ENCODE results near the gene FAM83F.
A peak's percentile ranks its signal among the peaks of the same experiment; 100 is the strongest.
"Not testable (repeated sequence)": the region's sequence is repeated elsewhere in the genome, so short reads cannot be mapped to it uniquely, and the experiment has no call there.

The FAM83F gene

DNA sequence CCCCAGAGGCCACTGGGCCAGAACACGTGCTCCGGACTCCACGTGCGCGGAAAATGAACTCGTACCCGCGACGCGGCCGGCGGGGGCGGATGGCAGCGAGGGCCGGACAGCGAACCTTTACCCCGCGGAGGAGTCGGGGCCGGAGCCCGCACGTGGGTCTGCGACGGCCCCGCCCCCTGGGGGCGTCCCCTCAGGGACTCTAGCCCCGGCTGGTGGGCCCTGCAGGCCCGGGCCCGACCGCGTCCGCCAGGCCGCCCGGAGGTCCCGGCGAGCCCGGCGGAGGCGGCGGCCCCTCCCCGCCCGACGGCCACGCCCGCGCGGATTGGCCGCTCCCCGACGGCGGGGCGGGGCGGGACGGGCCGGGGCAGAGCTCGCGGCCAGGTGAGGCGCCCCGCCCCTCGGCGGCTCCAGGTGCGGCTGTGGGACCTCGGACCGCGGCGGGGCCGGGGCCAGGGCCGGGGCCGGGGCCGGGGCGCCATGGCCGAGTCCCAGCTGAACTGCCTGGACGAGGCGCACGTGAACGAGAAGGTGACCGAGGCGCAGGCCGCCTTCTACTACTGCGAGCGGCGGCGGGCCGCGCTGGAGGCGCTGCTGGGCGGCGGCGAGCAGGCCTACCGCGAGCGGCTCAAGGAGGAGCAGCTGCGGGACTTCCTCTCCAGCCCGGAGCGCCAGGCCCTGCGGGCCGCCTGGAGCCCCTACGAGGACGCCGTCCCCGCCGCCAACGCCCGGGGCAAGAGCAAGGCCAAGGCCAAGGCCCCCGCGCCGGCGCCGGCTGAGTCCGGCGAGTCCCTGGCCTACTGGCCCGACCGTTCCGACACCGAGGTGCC is at the start of gene FAM83F:
FAM83F (plus strand) TSS at position 389 of the 827 bp plus-strand sequence; CDS start at position 478, 89 bp downstream.
- peak in 1 of 2 experiments; percentile 58 for DNase-seq

DNA sequence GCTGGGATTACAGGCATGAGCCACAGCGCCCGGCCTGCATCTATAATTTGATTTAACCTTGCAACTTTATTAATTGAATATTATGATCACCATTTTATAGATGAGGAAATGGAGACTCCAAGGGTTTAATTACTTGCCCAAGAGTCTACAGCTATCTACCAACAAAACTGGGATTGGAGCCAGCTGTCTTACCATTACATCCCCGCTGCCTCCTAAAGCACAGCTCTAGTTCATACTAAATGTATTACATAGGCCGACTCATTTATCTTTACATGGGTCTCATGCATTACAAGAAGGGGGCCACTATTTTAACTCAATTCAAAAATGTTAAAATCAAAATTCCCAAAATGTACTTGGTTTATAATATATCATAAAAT is 48.6 kb upstream of the FAM83F start:
- DNase-seq: no peak

DNA sequence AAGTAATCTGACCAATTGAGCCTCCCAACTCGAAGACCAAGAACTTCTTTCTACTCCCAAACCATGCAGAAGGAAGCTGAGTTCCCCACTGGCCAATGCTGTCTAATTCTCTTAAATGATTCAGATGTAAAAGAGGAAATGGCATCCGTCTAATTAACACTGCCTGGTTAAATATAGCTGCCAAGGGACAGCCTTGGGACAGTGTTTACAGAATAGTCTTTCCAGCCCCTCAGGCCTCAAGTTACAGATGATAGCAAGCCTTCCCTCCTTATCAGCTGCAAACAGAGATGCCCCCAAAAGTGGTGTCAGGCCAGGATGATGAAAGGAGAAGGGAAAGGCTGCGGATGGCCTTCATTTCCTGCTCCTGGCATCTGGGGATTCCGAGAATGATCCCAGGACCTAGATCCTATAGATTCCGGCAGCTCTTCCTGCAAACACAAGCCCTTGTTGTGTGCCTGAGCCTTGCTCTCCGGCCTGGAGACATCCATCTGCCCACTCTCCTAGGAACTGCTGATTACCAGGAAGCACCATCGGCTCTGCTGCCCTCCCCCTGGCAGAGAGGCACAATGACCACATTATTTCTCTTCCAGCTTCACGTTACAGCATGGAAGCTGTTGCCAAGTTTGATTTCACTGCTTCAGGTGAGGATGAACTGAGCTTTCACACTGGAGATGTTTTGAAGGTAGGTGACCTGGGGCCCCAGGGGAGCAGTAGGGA is 48.1 kb upstream of the FAM83F start:
- no peak for DNase-seq

DNA sequence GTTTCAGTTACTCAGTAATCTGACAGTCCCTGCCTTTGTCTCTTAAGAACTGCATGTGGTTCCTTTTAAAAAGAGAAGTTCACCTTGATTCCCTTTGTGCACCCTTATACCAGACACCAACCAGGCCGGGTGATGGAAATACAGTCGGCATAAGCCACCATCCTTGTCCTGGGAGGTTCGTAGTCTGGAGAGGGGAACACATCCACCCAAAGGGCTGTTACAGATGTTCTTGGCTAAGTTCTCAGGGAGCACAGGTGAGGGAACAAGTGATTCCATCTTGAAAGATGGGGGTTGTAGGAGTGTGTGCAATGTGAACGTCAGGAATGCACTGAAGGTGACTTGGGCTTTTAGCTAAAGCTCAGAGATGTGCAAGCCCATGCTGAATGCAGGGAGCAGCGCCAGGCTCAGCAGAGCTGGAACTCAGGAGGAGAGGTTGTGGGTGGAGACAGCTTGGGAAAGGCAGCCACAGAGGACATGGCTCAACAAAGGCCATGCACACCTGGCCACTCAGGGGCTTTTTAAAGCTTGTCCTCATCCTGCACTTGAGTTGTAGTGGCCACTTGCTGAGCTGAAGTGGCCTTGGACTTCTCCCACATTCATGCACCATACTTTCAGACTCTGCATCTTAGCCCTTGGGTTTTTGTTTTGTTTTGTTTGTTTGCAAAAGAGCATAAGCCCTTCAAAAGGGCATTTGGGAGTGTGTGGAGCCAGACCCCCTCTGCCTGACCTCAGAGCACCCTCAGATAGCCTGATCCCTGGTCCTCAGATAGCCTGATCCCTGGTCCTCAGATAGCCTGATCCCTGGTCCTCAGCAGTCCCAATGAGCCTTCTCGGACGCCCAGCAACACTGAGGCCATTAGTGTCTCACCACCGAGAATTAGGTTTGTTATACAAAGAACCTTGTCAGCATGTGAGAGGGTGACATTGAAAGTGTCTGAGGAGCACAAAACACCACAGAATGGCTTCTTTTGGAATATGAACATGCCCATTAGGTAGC is 47.2 kb upstream of the FAM83F start:
- DNase-seq: no peak

DNA sequence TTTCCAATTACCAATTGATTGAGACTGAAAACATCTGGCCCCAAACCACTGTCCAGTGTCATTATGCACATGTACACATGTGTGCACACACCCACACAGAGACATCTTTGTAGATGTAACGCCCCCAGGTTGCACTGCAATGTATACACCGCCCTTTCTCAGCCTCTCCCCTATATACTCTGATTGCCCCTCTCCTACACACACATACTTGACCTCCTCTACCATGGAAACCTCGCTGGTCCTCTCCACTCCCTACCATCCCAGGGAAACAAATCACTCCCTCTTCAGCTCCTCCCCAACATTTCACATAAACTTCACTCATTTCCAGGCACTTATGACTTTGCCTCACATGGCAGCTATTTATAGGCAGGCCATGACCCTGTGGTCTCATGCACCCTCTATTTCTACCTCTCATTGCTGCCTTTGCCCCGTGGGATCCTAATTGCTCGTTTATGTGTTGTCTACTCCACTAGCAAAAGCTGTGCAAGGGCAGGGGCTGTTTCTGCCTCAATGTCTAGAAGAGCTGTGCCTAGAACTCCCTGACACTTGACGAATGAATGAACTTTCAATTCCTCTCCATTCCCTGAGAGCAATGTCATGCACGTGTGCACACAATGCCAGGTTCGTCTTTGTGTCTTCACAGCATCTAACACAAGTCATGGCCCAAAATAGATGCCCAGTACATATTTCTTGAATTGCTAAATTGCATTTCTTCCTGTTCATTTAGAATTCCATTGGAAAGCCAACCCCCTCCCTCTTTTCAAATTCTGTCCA is 44.6 kb upstream of the FAM83F start:
- DNase-seq: no peak

DNA sequence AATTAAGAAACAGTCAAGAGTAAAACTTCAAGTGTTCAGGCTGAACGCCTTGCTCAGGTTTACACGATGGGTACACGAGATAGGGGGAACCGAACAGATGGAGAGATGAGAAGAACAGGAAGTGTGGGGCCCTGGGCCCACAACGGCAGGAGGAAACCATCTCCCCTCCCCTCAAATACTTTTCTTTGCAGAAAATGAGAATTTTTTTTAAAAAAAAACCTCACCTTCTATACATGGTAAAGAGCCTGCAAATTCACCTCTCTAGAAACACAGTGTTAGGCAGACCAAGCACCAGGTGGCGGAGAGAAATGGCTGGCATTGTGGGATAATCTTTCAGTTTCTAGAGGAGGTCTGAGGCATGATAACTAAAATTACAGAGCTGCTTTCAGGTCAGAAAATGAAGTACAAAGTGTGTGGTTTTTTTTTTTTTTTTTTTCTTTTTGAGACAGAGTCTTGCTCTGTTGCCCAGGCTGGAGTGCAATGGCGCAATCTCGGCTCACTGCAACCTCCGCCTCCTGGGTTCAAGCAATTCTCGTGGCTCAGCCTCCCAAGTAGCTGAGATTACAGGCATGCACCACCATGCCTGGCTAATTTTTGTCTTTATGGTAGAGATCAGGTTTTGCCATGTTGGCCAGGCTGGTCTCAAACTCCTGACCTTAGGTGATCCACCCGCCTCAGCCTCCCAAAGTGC is 43.0 kb upstream of the FAM83F start:
- not testable (repeated sequence) for DNase-seq

DNA sequence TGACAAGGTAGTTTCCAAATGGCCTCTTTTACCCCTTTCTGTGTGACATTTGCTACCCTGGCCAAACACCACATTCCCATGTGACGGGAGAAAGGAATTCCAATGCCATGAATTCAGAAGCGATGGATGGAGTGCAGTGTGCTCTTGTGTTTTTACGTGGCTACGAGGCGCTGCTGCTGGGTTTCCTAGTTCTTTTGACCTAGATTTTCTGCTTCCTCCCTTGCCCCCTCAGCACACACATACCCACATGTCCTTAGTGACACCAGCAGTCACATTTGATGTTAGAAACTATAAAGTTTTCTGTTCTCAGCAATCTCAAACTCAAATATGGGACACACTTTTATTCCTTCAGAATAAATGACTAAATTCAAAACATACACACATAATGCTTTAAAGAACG is 42.4 kb upstream of the FAM83F start:
- DNase-seq: no peak

DNA sequence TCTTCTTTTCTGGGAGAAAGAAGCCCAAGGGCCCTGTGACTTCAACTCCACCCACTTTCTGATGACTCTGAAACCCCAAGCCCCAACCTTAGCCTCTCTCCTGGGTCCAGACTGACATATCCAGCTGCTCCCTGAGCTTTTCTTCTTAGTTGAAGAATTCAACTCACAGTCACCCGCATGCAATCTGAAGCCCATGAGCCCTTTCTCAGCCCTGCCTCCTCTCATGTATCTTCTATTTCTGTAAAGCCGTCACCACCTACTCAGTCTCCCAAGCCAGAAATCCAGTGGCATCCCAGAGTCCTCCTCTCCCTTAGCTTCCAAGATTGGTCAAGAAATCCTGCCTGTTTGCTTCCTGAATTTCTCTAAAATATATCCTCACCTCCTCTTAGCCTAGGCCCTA is 41.7 kb upstream of the FAM83F start:
- no peak for DNase-seq

DNA sequence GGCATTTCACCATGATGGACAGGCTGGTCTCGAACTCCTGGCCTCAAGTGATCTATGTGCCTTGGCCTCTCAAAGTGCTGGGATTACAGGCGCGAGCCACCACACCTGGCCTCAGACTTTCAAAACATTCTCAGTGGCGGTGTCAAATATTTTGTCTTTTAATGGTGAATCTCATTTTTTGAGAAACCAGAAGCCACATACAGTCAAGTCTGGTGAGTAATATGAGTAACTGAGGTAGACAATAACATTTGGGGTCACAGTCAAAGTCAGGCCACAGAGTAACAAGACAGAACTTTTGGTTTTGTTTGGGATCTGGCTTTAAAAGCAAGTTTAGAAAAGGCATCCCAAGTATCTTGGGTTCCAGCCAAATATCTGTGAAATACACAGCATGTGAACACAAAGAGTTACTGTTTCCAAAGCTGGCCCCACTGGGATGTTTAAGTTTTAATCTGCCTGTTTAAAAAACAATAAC is 40.1 kb upstream of the FAM83F start:
- no peak for DNase-seq

DNA sequence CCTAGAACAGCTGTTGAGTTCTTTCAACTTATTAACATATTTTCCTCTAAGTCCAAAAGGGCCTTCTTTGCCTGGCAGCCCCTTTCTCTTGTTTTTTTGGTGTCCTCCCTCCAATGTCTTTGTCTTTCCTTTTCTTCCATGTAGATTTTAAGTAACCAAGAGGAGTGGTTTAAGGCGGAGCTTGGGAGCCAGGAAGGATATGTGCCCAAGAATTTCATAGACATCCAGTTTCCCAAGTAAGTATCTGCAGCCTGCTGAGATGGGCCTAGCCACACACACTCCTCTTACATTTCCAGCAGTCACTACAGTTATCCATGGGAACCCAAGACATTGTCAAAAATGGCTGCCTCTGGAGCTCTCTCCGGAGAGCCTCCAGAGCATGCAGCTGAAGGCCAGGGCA is 39.1 kb upstream of the FAM83F start:
- no peak for DNase-seq

DNA sequence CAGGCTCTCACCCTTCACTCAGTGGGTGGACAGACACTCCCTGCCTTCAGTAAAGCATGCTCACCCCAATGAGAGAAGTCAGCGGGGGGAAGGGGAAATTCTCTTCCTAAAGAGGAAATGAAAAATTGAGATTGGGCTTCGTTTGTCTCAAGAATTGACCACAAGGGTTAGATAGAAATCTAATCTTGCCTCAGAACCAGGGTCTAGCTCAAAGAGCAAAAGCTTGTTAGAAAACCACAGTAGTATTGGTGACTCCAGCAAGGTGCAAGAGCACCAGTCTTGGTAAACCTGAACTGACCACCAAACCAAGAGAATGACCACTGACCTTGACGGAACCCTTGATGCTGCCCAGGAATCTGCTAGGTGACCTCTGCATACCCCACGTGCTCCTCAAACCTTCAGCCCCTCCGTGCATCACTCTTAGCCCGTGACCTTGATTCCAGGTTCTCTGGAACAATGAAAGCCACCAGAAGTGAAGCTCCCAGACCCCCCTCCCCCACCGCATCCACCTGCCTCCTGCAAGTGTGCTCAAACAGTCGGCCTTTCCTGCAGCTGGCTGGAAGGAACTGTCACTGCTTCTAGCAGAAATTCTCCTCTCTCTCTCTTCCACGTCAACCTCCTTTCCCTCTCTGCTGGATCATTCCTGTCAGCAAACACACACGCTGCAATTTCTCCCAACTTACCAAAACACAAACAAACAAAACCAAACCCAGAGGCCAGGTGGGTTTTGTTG is 37.7 kb upstream of the FAM83F start:
- DNase-seq: no peak

DNA sequence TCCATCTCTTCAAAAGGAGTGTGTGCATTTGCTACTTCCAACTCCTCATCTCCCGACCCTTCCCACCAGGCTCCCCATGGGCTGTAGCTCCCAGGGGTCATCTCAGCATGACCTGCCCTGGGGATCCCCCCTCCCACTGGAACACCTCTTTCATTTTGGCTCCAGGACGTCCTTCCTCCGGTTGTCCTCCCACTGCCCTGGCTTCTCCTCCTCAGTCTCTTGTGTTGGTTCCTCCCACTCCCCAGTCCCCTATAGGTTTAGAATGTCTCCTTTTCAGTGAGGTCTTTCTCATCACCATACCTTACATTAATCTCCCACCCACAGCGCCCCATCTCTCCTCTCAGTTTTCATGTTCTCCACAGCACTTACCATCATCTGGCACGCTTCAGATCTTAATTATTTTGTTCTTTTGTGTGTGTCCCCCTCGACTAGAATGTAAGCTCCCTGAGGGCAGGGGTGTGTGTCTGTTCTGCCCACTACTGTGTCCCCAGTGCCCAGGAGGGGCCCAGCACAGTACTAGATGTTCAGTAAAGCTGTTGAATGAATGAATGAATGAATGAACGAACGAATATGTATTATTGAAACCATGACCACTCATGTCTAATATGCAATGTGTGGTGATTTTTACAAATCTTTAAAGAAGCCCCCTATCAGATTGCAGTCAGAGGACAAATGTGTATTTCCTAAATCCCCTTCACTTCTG is 36.6 kb upstream of the FAM83F start:
- DNase-seq: no peak

DNA sequence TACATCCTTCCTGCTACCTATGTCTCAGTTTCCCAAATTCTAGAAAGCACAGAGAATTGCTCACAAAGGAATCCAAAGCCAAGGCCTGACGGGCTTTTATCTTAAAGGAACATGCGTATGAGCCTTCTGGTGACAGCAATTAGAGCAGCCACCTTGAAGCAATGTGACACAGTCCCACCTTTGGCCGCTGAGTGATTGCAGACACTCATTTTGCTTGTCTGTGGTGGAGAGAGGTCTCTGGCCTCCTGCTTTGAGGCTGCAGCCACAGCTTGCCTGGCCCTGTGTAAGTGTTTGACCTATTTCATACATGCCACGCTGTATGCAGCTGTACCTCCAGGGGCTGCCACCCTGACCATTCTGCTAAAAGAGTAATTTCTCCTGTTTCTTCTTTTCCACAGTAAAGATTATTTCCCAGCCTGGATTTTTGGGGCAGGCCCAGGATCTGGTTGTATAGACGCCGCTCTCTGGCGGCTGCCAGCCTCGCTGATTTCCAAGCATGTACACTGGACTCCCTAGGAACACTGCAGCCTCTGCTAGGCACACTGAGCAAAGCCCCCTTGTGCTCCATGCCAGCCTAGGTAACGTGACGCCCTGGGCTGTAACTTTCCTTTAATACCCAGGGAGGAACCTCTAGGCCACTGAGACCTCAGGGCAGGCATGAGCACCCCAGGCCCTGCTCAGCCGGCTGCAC is 35.7 kb upstream of the FAM83F start:
- DNase-seq: no peak

DNA sequence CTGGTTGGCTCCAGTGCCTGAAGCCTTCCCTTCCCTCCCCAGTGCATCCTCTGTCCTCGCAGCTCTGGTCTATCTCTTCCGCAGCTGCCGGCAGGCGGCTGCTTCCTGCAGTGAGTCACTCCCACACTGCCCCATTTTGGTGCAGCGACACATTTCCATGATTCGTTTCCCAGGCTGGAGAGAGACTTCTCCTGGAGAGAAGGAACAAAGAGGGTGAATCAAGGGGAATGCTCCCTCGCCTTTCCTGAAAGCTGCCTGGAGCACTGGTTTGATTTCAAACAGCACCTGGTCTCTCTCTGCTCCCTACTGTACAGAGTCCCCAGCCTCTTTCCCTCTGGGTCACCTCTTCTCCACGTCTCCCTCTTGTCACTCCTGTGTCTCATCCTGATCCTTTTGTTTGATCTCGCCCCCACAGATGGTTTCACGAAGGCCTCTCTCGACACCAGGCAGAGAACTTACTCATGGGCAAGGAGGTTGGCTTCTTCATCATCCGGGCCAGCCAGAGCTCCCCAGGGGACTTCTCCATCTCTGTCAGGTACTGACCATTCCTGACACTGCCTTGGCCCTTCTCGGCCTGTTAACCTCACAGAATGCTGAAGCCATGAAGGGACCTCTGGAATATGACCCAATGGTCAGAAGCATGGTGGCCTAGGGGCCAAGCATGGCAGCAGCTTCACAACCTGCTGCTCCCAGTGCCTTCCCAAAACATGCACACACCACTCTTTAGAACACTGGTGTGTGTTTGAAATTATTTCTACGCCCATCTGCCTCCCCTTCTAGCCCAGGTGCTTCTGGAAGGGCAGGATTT is 34.9 kb upstream of the FAM83F start, which contains the start of gene TMA7B:
TMA7B (plus strand) TSS at position 758 of the 808 bp plus-strand sequence. CDS start 3,978 bp downstream, outside the sequence.
- peak; percentile 59 to 60 for DNase-seq

DNA sequence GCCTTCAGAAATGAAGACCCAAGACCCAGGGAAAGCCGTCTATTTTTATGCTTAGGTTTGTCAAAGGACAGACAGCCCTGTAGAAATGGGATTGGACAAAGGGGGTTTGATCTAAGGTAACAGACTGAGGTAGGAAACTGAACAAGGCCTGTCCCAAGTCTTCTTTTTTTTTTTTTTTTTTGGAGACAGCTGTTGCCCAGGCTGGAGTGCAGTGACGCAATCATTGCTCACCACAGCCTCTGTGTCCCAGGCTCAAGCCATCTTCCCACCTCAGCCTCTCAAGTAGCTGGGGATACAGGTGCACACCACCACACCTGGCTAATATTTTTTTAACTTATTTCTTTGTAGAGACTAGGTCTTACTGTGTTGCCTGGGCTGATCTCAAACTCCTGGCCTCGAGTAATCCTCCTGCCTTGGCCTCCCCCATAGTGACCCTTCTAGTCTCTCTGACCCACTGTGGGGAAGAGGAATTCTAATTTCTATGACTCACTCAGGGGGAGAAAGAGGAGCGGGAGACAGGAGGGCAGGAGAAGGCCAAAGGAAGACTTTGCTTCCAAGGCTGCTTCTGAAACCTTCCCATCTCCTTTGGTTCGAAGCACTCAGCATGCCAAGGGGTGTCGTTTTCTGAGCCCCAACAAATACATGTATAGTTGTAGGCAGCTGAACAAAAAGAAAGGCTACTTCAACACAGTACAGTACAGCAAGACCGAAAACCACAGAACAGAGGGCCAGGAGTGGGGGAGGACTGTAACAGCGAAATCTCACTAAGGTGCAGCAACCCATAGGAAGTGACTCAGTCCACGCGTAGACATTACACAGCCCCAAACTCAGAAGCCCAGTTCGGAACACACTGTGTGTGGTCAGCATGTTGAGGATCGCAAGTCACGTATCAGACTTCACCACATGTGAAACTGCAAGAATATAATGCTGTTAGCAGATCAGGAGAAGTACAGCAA is 33.7 kb upstream of the FAM83F start:
- peak; percentile 75 to 82 for DNase-seq

DNA sequence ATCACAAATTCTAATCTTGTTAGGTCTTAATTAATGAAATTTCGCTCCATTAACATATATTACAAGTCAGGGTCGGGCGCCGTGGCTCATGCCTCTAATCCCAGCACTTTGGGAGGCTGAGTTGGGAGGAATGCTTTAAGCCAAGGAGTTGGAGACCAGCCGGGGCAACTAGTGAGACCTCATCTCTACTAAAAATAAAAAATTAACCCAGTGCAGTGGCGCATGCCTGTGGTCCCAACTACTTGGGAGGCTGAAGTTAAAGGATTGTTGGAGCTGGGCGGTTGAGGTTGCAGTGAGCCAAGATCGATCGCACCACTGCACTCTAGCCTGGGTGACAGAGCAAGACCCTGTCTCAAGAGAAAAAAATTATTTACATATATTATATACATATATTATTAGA is 32.7 kb upstream of the FAM83F start:
- DNase-seq: no peak

DNA sequence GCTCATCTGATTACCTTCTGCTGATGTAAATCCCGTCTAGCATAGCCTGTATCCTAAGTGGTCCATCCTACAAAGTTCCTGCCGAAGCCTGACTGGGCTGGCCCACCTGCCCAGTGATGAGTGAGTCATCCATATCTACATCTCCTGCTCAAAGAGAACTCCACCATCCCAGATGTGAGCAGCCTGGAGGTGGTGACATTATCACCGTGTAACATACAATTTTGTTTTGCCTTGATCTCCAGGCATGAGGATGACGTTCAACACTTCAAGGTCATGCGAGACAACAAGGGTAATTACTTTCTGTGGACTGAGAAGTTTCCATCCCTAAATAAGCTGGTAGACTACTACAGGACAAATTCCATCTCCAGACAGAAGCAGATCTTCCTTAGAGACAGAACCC is 29.0 kb upstream of the FAM83F start:
- DNase-seq: no peak

Data from activated T-cell treated with anti-CD3 and anti-CD28 coated beads, Interleukin-2, amount 50 U/mL, for 48 hours (primary cell).